ENCODE data around the gene TVP23A. TPM values are rescaled to one million over a fixed set of nuclear protein-coding genes. Genes with fewer than 3 reads are reported as not detected.
"Not testable (repeated sequence)": the region's sequence is repeated elsewhere in the genome, so short reads cannot be mapped to it uniquely, and the experiment has no call there.

The TVP23A gene
- total and polyA plus RNA-seq, 10 of the 15 experiments (the other 5 are each of a cell fraction or from before 2014, with no cell fraction given) = 1.1 to 6.4 (median 2.2) TPM

DNA sequence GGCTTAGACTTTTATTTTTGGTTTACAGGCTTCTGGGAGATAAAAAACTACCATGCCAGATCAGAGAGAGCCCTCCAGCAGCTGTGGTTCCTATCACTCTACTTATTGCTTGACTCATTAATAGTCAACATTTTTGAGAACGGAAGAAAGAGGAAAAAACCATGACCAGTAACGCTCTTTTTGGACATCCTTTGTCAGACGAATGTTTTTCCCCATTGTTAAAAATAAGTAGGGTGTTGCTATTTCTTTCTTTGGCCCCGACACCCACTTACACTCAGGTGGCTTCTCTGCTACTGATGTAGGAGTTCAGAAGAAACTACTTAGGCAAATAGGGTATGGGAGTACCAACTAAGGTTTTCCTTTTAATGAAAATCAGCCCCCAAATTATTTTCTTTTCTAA, 27.5 kb downstream of the TVP23A start (continued):
- TF ChIP-seq BCL3 (IDR thresholded peaks at IDR 0.05; ENCODE audit: borderline replicate concordance, insufficient read depth, low read depth, low read length, poor library complexity, severe bottlenecking) (peak; percentile 65), SUZ12 (IDR thresholded peaks at IDR 0.05; ENCODE audit: unreplicated experiment) (no peak), SRF (IDR thresholded peaks at IDR 0.05; ENCODE audit: low read depth in 2 of 2, low read length in 2 of 2) (peak in 1 of 2 experiments; percentile 11; a peak in 1 of 4 replicates), MYC (IDR thresholded peaks at IDR 0.05; ENCODE audit: insufficient read depth, insufficient read length, insufficient replicate concordance, low read length, severe bottlenecking) (no peak), IKZF1 (conservative IDR thresholded peaks at IDR 0.05) (peak; percentile 68), FOS (IDR thresholded peaks at IDR 0.05; ENCODE audit: borderline replicate concordance, extremely low read depth, insufficient read length) (no peak), CREM (IDR thresholded peaks at IDR 0.05; ENCODE audit: low read depth) (peak; percentile 80), JUNB (IDR thresholded peaks at IDR 0.05) (peak; percentile 77), EGR1 (IDR thresholded peaks at IDR 0.05; ENCODE audit: borderline replicate concordance in 1 of 2, low read depth in 2 of 2, low read length in 2 of 2) (peak in 1 of 2 experiments; percentile 21; a peak in 1 of 3 replicates), ATF2 (IDR thresholded peaks at IDR 0.05; ENCODE audit: low read length) (peak; percentile 84), ZNF207 (IDR thresholded peaks at IDR 0.05; ENCODE audit: borderline replicate concordance) (no peak), FOXM1 (IDR thresholded peaks at IDR 0.05; ENCODE audit: low read depth, low read length) (peak; percentile 98)
- TF ChIP-seq, protein P1, sequence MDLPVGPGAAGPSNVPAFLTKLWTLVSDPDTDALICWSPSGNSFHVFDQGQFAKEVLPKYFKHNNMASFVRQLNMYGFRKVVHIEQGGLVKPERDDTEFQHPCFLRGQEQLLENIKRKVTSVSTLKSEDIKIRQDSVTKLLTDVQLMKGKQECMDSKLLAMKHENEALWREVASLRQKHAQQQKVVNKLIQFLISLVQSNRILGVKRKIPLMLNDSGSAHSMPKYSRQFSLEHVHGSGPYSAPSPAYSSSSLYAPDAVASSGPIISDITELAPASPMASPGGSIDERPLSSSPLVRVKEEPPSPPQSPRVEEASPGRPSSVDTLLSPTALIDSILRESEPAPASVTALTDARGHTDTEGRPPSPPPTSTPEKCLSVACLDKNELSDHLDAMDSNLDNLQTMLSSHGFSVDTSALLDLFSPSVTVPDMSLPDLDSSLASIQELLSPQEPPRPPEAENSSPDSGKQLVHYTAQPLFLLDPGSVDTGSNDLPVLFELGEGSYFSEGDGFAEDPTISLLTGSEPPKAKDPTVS (IDR thresholded peaks at IDR 0.05; ENCODE audit: low read depth, low read length) = no peak
- TF ChIP-seq, protein P2, sequence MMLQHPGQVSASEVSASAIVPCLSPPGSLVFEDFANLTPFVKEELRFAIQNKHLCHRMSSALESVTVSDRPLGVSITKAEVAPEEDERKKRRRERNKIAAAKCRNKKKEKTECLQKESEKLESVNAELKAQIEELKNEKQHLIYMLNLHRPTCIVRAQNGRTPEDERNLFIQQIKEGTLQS (IDR thresholded peaks at IDR 0.05; ENCODE audit: borderline replicate concordance, extremely low read depth, low read depth, low read length) = no peak

DNA sequence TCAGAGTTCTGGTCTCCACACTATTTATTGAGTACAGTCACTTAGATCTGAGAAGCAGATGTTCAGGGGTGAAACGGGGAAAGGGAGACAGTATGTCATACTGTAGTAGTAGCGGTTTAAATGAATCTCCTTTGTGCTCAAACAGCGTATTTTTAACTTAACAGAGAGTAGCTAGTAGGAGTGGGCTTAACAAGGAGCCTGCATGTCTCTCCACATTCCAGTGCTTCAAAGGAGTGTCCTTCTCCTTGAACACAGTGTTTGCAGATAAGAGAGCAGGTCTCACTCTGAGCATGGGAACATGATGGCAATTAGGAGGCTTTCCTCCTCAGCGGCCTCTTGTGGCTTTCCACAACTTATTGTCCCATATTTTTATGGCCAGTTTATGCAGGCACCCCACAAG, 30.0 kb downstream of the TVP23A start:
- SMC1A ChIA-PET (ENCODE audit: uncharacterized antibody, unreplicated experiment); DNase-seq (ENCODE audit: low read depth, low spot score); H3K79me2 ChIP-seq (ENCODE audit: control insufficient read depth, insufficient read depth, low read length); H3K4me2 ChIP-seq (ENCODE audit: control insufficient read depth, insufficient read depth); FAIRE-seq; POLR2A ChIA-PET; in situ Hi-C loops (cut with MboI); RAD21 ChIA-PET (ENCODE audit: unreplicated experiment); ATAC-seq; H3K9me3 ChIP-seq (replicated peaks; ENCODE audit: control insufficient read depth, insufficient read depth, low read length); H3K27me3 ChIP-seq (replicated peaks in 1 of 2; ENCODE audit: control insufficient read depth in 2 of 2, insufficient read depth in 2 of 2, low read length in 1 of 2); H3K9ac ChIP-seq (ENCODE audit: control insufficient read depth, insufficient read depth, low read length); intact Hi-C loops (cut with micrococcal nuclease; ENCODE audit: unreplicated experiment); H3K27ac ChIP-seq (ENCODE audit: control insufficient read depth, insufficient read depth); H2AFZ ChIP-seq (ENCODE audit: control insufficient read depth, low read depth, low read length); H3K4me3 ChIP-seq; H3K36me3 ChIP-seq (ENCODE audit: control insufficient read depth in 2 of 2, insufficient read depth in 2 of 2, low read length in 1 of 2); BruUV-seq (replicated peaks); H4K20me1 ChIP-seq (ENCODE audit: control insufficient read depth, insufficient read depth); CTCF ChIA-PET: not testable (repeated sequence)
- peaks cover 33% of the 10 kb centered on the region for H3K4me1 ChIP-seq (ENCODE audit: control insufficient read depth, insufficient read depth, low read length)
- 81% methylated on average over 4 of the region's 4 CpGs for WGBS (ENCODE audit: insufficient coverage, insufficient replicate concordance, low lambda C conversion rate, missing lambda C conversion rate)
